Thyroid gland (tissue), 4 donors: ENCODE measurements around the gene RAET1E.

Experiments used
- POLR2A ChIP-seq, 2 donors: fragments of 450-650 bp; IDR thresholded peaks; one replicate each; pipeline ENCODE4 v1.6.1; 2017; ENCODE audit warnings: antibody characterized with exemption in 2 of 2, mild to moderate bottlenecking in 2 of 2, moderate library complexity in 1 of 2
- TF ChIP-seq, protein P1 (sequence below), 6 experiments: fragments of 200-600 bp in 3 of 6; fragments of 450-650 bp in 3 of 6; sonication (generic) in 3 of 6; IDR thresholded peaks; one replicate each; pipeline ENCODE4 v1.5.1; 2016 to 2019; ENCODE audit warnings: antibody characterized with exemption in 6 of 6, mild to moderate bottlenecking in 2 of 6, inconsistent platforms in 1 of 6, moderate library complexity in 1 of 6

DNA sequence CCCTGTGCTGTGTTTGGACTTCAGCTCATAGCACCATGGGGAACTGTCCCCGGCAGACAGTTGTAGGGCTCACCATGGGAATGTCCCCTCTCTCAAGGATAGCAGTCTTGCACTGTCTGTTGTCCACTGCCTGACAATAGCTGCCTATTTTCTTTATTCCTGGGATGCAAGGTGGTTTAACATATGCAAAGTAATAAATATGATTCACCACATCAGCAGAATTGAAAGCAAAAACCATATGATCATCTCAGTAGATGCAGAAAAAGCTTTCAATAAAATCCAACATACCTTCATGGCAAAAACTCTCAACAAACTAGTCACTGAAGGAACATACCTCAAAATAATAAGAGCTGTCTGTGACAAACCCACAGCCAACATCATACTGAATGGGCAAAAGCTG is 20.3 kb downstream of the RAET1E start:
- no peak for TF ChIP-seq POLR2A (IDR thresholded peaks at IDR 0.05)
- TF ChIP-seq, protein P1, sequence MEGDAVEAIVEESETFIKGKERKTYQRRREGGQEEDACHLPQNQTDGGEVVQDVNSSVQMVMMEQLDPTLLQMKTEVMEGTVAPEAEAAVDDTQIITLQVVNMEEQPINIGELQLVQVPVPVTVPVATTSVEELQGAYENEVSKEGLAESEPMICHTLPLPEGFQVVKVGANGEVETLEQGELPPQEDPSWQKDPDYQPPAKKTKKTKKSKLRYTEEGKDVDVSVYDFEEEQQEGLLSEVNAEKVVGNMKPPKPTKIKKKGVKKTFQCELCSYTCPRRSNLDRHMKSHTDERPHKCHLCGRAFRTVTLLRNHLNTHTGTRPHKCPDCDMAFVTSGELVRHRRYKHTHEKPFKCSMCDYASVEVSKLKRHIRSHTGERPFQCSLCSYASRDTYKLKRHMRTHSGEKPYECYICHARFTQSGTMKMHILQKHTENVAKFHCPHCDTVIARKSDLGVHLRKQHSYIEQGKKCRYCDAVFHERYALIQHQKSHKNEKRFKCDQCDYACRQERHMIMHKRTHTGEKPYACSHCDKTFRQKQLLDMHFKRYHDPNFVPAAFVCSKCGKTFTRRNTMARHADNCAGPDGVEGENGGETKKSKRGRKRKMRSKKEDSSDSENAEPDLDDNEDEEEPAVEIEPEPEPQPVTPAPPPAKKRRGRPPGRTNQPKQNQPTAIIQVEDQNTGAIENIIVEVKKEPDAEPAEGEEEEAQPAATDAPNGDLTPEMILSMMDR (IDR thresholded peaks at IDR 0.05), result no peak
